ENCODE measurements around the gene PDE6B. TPM values are rescaled to one million over a fixed set of nuclear protein-coding genes. Genes with fewer than 3 reads are reported as not detected.
A peak's percentile ranks its signal among the peaks of the same experiment; 100 is the strongest.

PDE6B gene
- polyA plus RNA-seq, 1 donor from 2014 or later = 16.6 TPM

DNA sequence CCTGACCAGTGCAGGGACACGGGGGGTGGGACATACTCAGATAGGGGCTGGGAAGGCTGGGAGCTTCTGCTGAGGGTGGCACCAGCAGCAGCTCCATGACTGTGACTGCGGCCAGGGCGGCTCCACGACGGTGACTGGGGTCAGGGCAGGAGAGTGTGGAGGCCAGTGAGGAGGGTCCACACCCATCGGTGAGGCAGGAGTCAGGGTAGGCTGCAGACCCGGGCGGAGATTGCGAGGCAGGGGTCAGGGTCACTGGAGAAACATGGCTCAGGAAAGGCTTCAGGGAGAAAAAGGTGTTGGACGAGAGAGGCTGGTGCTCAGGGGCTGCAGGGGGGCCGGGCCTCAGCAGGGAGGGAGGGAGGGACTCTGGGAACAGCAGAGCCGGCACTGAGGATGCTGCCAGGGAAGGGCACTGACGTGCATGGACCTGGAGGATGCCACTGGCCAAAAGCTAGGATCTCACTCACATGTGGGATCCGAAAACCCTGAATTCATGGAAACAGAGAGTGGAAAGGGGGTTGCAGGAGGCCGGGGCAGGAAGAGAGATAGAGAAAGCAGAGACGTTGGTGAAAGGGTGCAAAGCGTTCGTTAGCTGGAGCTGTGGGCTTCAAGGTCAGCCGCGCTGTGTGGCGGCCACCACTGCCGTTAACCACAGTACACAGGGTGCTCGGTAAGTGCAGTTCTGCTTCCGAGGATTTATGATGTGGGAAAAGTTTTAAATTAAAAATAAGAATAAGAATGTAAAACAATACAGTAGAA lies 26.7 kb downstream of the PDE6B start:
- Mint-ChIP-seq H3K27me3 (peaks cover 3% of the 10 kb centered on the region), H3K4me1 (no peaks in the 10 kb centered on the region), H3K9me3 (no peaks in the 10 kb centered on the region), H3K36me3 (peaks cover 2% of the 10 kb centered on the region), H3K27ac (no peak overlapping the region), H3K4me3 (no peak overlapping the region)

DNA sequence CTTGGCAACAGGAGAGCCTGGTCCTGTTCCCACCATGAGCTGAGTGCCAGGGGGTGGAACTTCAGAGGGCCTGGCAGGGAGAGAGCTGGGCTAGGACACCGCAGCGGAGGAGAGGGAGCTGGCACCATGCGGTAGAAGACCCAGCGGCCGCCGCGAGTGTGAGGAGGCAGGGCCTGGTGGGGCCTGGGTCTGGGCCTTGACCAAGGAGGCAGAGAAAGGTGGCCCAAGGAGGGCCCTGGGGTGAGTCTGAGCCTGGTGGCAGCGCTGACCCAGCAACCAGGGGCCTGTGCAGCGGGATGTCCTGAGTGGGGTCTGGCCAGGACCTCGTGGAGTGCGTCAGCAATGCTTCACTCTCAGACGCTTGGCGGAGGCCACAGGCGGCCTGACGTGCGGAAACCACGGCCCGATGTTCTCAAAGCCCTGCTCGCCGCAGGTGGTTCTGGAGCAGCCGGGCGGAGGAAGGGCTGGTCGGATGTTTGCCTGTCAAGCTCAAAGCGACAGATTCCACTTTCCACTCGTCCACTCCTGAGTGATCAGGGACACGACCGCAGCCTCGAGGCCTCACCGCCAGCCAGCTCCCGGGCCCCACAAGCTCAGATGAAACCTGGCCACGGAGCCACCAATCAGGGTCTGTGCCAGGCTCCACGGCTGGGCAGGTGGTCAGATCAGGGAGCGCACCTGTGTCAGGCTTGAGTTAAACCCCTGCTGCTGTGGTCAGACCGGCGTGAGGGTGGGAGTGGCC lies 27.9 kb downstream of the PDE6B start:
- Mint-ChIP-seq H3K27me3 (peaks cover 3% of the 10 kb centered on the region), H3K4me3 (peak overlapping the region in 1 of 4 donors; percentile 18), H3K4me1 (no peaks in the 10 kb centered on the region), H3K9me3 (no peaks in the 10 kb centered on the region), H3K36me3 (peaks cover 2% of the 10 kb centered on the region), H3K27ac (no peak overlapping the region)

DNA sequence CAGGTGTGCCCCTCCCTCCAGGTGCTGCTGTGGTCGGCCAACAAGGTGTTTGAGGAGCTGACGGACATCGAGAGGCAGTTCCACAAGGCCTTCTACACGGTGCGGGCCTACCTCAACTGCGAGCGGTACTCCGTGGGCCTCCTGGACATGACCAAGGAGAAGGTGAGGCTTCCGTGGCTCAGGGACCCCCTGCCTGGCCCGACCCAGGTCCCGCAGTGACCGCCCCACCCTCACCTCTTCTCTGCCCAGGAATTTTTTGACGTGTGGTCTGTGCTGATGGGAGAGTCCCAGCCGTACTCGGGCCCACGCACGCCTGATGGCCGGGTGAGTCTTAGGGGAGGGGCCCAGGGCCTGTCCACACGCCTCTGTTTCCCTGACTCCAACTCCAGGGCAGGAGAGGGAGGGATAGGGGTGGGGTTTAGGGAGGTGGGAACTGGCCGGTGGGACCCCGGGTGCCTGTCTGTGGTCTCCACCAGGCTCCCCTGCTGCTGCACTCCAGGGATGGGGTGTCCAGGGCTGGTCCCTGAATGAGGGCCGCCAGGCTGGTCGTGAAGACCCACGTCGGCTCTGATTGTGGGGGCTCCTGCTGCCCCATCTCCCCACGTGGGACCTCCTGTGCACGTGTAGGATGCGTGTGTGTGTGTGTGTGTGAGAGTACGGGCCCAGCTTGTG lies 28.6 kb downstream of the PDE6B start:
- Mint-ChIP-seq H3K4me1 (no peaks in the 10 kb centered on the region), H3K27me3 (peaks cover 3% of the 10 kb centered on the region), H3K27ac (no peak overlapping the region)

DNA sequence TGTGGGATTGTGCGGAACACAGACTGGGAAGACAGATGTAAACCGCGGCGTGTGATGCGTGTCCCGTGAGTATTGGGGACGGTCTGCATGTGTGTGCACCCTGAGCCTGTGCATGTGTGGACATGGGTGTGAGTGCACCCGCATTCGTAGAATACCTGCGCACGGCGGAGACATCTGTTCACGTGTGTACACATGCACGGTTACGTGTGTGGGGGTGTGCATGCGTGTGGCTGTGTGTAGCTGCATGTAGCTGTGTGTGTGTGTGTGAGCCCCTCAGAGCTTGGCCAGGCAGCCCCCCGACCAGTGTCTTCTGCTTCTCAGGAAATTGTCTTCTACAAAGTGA lies 29.1 kb downstream of the PDE6B start:
- no peak overlapping the region for H3K27ac Mint-ChIP-seq
- no peak overlapping the region for H3K4me3 Mint-ChIP-seq
- H3K9me3 Mint-ChIP-seq = no peaks in the 10 kb centered on the region
- no peaks in the 10 kb centered on the region for H3K4me1 Mint-ChIP-seq
- peaks cover 2% of the 10 kb centered on the region for H3K36me3 Mint-ChIP-seq
- peaks cover 3% of the 10 kb centered on the region for H3K27me3 Mint-ChIP-seq

More for the DNA sequence above, 28.6 kb downstream of the PDE6B start:
- no peak overlapping the region for H3K4me3 Mint-ChIP-seq
- no peaks in the 10 kb centered on the region for H3K9me3 Mint-ChIP-seq
- peaks cover 2% of the 10 kb centered on the region for H3K36me3 Mint-ChIP-seq

DNA sequence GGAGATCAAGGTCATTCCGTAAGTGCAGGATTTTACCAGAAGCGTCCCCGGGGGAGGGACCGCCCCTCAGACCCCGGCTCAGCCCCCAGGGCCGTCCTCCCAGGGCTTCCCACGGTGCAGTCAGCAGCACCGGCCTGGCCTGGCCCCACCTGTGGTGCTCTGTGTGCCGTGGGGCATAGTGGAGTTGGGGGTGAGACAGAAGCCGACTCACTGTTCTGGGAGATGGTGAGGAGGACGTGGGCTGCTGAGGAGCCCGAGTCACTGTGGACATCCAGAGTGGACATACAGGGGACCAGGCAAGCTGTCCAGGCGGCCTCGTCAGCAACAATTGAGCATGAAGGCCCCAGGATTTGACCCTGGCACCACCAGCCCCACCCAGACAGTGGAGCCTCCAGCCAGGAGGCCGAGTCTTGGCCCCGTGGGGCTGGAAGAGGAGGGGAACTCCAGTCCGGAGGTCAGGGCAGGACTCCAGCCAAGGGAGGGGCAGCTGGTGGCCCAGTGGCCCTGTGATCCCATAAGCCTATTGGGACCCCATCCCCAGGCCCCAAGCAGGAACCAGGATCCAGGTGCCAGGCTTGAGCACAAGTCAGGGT lies 29.6 kb downstream of the PDE6B start:
- Mint-ChIP-seq H3K36me3 (peaks cover 2% of the 10 kb centered on the region), H3K9me3 (no peaks in the 10 kb centered on the region), H3K4me1 (no peaks in the 10 kb centered on the region), H3K27me3 (peaks cover 3% of the 10 kb centered on the region), H3K4me3 (no peak overlapping the region), H3K27ac (no peak overlapping the region)

DNA sequence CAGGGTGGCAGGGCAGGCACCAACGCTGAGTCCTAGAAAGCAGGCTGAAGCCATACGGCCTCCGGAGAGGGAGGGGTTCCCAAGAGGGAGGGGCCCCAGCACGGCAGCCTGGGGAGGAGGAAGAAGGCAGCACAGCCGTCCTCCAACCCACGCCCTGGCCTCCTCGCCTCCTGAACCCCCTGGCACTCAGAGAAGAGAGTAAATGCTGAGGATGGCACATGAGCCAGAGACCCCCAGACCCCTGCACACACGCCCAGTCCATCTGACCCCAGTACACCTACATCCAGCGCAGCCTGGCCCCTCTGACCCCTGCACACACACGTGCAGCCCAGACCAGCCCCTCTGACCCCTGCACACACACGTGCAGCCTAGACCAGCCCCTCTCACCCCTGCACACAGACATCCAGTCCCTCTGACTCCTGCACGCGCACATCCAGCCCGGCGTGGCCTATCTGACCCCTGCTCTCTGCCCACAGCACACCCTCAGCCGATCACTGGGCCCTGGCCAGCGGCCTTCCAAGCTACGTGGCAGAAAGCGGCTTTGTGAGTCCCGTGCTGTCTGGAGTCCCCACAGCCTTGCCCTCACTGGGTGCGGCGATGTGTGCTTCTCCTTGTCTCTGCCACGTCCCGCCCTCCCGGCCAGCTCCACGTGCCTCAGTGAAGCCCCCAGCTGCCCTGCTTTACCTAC lies 30.2 kb downstream of the PDE6B start:
- Mint-ChIP-seq H3K27ac (peak overlapping the region in 1 of 3 donors; percentile 50), H3K36me3 (peaks cover 2% of the 10 kb centered on the region)

DNA sequence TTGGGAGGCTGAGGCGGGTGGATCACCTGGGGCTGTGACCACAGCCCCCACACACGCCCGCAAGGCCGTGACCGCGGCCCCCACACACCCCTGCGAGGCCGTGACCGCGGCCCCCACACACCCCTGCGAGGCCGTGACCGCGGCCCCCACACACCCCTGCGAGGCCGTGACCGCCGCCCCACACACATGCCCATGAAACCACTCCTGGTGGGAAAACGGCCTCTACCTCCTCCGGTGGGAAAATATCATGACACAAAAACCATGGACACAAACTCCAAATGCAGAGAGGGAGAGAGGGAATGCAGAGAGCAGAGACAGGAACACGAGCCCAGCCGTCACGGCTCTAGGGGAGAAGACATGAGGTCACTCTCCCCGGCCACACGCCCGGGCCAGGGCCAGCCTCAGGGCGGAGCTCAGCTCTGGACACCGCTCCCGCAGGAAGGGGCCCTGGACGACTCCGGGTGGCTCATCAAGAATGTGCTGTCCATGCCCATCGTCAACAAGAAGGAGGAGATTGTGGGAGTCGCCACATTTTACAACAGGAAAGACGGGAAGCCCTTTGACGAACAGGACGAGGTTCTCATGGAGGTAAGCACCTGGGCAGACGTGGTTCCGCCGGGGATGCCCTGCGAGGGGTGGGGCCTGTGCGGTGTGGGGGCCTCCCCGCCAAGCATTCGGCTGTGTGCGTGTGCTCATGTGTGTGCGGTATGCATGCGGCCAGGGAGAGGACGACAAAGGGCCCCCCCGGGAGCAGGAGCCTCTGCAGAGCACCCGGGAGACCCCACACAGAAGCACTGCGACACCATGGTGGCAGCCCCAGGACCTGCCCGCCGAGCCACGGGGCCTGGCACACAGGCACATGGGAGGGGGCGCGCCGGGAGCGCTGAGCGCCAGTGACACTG lies 31.3 kb downstream of the PDE6B start:
- H3K27ac Mint-ChIP-seq = peak overlapping the region in 1 of 3 donors; percentile 50
- H3K4me3 Mint-ChIP-seq = peak overlapping the region in 1 of 4 donors; percentile 34
- peaks cover 7% of the 10 kb centered on the region for H3K36me3 Mint-ChIP-seq
- H3K27me3 Mint-ChIP-seq = no peaks in the 10 kb centered on the region
- no peaks in the 10 kb centered on the region for H3K9me3 Mint-ChIP-seq
- no peaks in the 10 kb centered on the region for H3K4me1 Mint-ChIP-seq

More for the DNA sequence above, 30.2 kb downstream of the PDE6B start:
- Mint-ChIP-seq H3K27me3 (peaks cover under 1% of the 10 kb centered on the region), H3K4me1 (no peaks in the 10 kb centered on the region), H3K4me3 (no peak overlapping the region), H3K9me3 (no peaks in the 10 kb centered on the region)

DNA sequence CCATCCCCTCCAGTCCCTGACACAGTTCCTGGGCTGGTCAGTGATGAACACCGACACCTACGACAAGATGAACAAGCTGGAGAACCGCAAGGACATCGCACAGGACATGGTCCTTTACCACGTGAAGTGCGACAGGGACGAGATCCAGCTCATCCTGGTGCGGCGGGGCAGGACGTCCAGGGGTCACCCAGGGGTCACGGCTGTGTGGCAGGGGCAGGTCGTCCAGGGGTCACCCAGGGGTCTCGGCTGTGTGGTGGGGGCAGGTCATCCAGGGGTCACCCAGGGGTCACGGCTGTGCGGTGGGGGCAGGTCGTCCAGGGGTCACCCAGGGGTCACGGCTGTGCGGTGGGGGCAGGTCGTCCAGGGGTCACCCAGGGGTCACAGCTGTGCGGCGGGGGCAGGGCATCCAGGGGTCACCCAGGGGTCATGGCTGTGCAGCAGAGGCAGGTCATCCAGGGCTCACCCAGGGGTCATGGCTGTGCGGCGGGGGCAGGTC lies 32.0 kb downstream of the PDE6B start:
- no peaks in the 10 kb centered on the region for H3K27me3 Mint-ChIP-seq
- H3K27ac Mint-ChIP-seq = no peak overlapping the region
- no peaks in the 10 kb centered on the region for H3K9me3 Mint-ChIP-seq

DNA sequence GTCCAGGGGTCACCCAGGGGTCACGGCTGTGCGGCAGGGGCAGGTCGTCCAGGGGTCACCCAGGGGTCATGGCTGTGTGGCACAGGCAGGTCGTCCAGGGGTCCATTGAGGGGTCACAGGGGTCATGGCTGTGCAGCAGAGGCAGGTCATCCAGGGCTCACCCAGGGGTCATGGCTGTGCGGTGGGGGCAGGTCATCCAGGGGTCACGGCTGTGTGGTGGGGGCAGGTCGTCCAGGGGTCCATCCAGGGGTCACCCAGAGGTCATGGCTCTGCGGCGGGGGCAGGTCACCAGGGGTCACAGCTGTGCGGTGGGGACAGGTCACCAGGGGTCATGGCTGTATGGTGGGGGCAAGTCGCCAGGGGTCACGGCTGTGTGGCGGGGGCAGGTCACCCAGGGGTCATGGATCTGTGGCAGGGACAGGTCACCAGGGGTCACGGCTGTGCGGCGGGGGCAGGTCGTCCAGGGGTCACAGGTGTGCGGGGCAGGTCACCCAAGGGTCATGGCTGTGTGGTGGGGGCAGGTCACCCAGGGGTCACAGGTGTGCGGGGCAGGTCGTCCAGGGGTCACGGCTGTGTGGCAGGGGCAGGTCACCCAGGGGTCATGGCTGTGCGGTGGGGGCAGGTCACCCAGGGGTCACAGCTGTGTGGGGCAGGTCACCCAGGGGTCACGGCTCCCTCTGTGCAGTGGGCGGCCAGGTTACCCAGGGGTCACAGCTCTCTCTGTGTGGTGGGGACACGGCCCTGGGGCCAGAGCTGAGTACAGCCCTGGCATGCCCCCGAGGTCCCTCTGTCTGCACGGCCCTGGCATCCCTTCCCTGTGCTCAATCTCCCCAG lies 32.7 kb downstream of the PDE6B start:
- H3K9me3 Mint-ChIP-seq = no peaks in the 10 kb centered on the region
- H3K36me3 Mint-ChIP-seq = peaks cover 4% of the 10 kb centered on the region
- H3K27ac Mint-ChIP-seq = no peak overlapping the region
- H3K4me3 Mint-ChIP-seq = no peak overlapping the region
- H3K27me3 Mint-ChIP-seq = no peaks in the 10 kb centered on the region
- peaks cover 0 to 2% (median 0%) of the 10 kb centered on the region in 3 donors for H3K4me1 Mint-ChIP-seq

More for the DNA sequence above, 32.0 kb downstream of the PDE6B start:
- H3K4me1 Mint-ChIP-seq = peaks cover 0 to 2% (median 0%) of the 10 kb centered on the region in 3 donors
- peaks cover 7% of the 10 kb centered on the region for H3K36me3 Mint-ChIP-seq
- no peak overlapping the region for H3K4me3 Mint-ChIP-seq

DNA sequence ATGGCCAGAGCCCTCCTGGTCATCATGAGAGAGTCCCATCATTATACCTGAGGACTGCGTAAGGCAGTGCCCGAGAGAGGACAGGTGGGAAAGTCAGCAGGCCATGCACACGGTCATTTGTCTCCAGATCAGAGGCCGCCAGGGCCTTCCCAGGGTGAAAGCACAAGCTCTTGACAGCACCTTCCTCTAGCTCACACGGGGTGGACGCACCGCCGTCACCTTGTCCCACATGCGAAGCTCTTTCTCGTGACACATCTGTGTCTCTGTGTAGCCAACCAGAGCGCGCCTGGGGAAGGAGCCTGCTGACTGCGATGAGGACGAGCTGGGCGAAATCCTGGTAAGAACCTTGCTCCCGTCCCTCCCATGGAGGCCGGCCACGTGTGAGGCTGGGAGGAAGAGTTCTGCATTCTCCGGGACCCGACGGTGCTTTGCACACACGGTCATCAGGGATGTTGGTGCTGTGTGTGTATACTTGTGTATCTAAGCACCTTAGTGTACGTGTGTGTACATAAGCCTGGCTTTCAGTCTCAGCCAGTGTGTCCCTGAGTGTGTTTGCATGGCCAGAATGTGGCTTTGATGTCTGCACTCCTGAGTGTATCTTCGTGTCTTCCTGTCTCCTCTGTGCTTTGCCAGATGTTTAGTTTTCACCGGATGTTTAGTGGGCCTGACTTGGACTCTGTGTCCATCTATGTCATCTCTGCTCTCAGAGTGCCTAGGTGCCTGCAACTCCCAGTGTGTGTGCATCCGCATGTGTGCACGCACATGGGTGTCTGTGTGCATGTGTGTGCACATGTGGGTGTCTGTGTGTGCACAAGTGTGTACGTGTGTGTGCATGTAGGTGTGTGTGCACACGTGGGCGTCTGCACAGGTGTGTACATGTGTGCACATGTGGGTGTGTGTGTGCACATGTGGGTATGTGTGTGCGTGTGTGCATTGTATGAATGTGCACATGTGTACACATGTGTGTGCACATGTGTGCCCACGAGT lies 33.6 kb downstream of the PDE6B start:
- no peaks in the 10 kb centered on the region for H3K27me3 Mint-ChIP-seq
- H3K27ac Mint-ChIP-seq = no peak overlapping the region
- peaks cover 4% of the 10 kb centered on the region for H3K36me3 Mint-ChIP-seq
- no peak overlapping the region for H3K4me3 Mint-ChIP-seq
- no peaks in the 10 kb centered on the region for H3K9me3 Mint-ChIP-seq
- H3K4me1 Mint-ChIP-seq = peaks cover 0 to 3% (median 0%) of the 10 kb centered on the region in 3 donors

DNA sequence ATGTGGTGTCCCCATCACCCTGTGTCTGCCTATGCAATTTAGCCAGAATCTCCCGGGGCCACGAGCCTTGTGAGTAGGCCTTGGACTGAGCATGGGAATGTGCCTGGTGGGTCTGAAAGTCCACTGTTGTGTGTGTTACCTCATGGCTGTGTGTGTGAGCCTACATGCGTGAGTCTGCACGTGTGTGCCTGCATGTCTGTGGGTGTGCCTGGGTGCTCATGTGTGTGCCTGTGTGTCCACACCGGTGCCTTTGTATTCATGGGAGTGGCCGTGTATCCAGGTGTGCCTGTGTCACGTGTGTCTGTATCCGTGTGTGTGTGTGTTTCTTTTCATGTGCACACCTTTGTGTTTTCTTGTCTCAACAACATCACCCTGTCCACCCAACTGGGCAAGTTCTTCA lies 34.5 kb downstream of the PDE6B start:
- Mint-ChIP-seq H3K36me3 (peaks cover 4% of the 10 kb centered on the region), H3K27ac (peak overlapping the region in 1 of 3 donors; percentile 4), H3K4me3 (peak overlapping the region in 2 of 4 donors; percentile 5 to 48), H3K4me1 (peaks cover 3 to 6% (median 4%) of the 10 kb centered on the region in 3 donors), H3K27me3 (no peaks in the 10 kb centered on the region), H3K9me3 (no peaks in the 10 kb centered on the region)

DNA sequence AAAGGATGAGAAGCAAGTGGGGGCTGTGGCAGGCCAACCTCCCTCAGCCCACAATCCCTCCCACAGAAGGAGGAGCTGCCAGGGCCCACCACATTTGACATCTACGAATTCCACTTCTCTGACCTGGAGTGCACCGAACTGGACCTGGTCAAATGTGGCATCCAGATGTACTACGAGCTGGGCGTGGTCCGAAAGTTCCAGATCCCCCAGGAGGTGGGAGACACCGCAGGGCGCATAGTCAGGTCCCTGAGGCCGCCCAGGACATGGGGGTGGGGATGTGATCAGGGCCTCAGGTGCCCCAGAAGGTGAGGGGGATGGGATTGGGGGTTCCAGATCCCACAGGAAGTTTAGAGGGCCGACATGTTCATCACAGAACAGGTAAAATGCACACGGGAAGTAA lies 35.0 kb downstream of the PDE6B start:
- Mint-ChIP-seq H3K27ac (peak overlapping the region in 1 of 3 donors; percentile 4), H3K4me3 (peak overlapping the region in 1 of 4 donors; percentile 75), H3K4me1 (peaks cover 4 to 6% (median 4%) of the 10 kb centered on the region in 3 donors), H3K36me3 (peaks cover 4% of the 10 kb centered on the region), H3K27me3 (no peaks in the 10 kb centered on the region), H3K9me3 (no peaks in the 10 kb centered on the region)
